ENCODE results near the gene FILIP1L.

DNA sequence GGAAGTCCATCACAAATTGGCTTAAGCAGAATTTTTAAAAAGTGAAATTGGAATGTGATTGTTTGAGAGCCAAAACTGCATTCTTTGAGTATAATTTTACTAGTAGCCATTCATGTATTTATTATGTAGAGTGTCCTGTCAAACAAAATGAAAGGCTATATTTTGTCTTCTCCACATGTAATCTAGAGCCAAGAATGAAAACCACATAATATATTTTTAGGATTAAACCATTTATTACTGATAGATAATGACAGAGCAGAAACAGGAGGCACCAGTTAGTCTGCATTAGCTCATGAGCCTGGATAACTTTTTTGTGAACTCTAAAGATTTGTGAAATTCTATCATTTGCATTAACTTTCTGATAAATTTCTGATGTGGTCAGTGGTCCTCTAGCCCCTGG lies 130.2 kb downstream of the FILIP1L start:
- TF ChIP-seq, protein P1, sequence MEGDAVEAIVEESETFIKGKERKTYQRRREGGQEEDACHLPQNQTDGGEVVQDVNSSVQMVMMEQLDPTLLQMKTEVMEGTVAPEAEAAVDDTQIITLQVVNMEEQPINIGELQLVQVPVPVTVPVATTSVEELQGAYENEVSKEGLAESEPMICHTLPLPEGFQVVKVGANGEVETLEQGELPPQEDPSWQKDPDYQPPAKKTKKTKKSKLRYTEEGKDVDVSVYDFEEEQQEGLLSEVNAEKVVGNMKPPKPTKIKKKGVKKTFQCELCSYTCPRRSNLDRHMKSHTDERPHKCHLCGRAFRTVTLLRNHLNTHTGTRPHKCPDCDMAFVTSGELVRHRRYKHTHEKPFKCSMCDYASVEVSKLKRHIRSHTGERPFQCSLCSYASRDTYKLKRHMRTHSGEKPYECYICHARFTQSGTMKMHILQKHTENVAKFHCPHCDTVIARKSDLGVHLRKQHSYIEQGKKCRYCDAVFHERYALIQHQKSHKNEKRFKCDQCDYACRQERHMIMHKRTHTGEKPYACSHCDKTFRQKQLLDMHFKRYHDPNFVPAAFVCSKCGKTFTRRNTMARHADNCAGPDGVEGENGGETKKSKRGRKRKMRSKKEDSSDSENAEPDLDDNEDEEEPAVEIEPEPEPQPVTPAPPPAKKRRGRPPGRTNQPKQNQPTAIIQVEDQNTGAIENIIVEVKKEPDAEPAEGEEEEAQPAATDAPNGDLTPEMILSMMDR (IDR thresholded peaks at IDR 0.05) = no peak
- no peak for TF ChIP-seq POLR2A (IDR thresholded peaks at IDR 0.05)
- no peak for TF ChIP-seq POLR2AphosphoS5 (IDR thresholded peaks at IDR 0.05)

All from breast epithelium (tissue), 3 donors.